ACHN (cell line): ENCODE measurements around the gene ZNF385D.
A peak's percentile ranks its signal among the peaks of the same experiment; 100 is the strongest.

Experiments
- DNase-seq: peaks from one replicate; pipeline ENCODE4 v3.0.0-alpha.2; 2015
- in situ Hi-C: cut with HindIII; loops from 2 replicates; pipeline ENCODE4 v1.10.0; 2017; ENCODE audit warnings: low sequenced_read_pairs, low pct_ligation_motif_present, low pct_unique_long_range_greater_than_20kb

The ZNF385D gene

DNA sequence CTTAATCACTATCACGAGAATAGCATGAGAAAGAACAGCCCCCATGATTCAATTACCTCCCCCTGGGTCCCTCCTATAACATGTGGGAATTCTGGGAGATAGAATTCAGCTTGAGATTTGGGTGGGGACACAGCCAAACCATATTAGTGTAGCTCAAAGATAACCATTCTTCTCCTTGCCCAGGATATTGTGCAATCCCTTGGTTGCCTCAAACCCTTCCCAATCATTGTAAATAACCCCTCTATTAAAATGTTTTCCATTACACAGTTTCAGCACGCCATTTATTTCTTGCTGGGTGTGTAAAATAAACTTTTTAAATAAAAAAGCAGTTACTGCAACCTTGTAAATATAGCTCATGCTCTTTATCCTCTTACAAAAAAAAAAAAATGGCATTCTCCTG, 47.7 kb downstream of the ZNF385D start:
- in situ Hi-C loops = no loop called here
- DNase-seq = no peak

DNA sequence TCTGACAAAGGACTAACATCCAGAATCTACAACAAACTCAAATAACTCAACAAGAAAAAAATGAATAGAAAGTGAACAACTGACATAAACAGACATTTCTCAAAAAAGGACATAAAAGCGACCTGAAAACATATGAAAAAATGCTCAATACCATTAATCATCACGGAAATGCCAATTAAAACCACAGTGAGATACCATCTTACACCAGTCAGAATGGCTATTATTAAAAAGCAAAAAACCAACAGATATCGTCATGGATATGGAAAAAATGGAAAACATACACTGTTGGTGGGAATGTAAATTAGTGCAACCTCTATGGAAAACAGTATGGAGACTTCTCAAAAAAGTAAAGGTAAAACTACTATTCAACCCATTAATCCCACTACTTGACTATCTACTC, 53.3 kb downstream of the ZNF385D start:
- DNase-seq = no peak

GRCh38 chr3:21694506-21694905, 56.5 kb downstream of the ZNF385D start:
- DNase-seq = no peak
- in situ Hi-C loops = no loop called here

More for the DNA sequence above, 53.3 kb downstream of the ZNF385D start:
- in situ Hi-C loops = no loop called here

- in situ Hi-C loops = no loop called here
- DNase-seq = no peak
These were observed 60.0 kb downstream of the ZNF385D start for GRCh38 chr3:21691036-21691435.

GRCh38 chr3:21682206-21682605, 68.8 kb downstream of the ZNF385D start:
- no peak for DNase-seq
- in situ Hi-C loops = no loop called here

DNA sequence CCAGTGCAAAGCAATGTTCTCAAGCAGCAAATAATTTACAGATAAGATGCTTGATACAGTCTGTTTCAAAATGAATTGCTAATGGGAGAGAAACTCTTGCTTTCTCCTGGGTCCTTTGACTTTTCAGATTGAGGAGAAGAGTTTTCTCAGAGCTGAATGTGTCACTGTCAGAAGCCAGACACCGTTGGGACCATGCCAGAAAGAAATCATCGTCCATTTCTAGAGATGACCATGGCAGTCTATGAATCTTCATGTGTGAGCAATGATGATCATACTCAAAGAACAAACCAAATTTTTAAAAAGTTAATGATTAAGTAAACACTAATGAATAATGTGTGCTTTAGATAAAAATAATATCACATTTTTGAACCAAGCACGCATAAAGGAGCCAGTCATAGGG, 77.6 kb downstream of the ZNF385D start:
- DNase-seq = no peak
- in situ Hi-C loops = no loop called here

DNA sequence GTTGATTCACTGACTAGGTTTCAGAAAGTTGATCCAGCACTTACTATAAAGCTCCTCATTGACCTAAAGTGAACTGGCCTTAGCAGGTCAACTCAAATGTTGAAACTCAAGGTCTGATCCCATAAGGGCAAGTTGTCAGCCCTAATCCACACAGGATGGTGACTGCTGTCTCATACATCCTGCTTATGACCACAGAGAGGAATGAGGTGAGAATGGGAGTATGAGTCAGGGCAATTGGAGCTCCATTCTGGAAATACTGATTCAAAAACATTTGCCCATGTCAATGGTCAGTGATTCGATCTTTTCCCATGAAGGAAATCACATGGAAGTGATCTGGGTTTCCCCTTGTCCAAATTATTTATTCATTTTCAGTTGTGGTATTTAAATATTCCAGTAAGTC, 78.7 kb downstream of the ZNF385D start:
- in situ Hi-C loops = no loop called here
- peak; percentile 84 for DNase-seq

DNA sequence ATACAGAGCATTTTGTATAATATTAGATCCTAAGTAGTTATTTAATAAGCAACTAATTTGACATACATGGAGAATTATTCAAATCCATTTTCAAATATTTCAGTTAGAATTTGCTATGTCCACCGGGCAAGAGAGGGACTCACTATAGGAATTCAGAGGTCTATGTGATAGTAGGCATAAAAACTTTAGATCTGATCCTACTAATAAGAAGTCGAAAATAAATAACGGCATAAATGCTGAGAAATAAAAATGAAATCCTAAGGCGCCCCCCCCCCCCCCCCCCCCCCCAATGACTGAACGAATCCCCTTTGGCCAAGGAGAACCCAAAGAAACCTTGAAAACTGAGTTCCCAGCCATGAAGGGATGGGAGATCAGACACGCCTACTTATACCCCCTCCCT, 80.6 kb downstream of the ZNF385D start:
- in situ Hi-C loops = no loop called here
- no peak for DNase-seq

DNA sequence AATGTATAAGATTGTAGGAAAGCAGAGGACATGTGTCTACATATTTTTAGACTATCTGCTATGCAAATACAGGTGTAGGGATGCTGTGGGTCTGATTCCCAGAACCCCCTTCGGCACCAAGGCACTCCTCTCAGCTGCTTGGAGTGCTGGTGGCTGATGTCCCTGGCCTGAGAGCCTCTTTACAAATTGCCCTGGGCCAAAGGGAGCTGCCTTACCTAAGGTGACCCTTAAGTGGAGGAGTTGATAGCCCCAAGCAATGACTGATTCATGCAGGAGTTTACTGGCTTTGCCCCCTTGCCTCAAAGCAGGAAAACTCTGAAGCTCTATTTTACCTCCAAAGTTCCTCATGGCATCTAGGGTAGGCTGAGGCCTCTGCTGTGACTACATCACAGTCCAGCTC, 83.0 kb downstream of the ZNF385D start:
- DNase-seq = no peak
- in situ Hi-C loops = no loop called here

DNA sequence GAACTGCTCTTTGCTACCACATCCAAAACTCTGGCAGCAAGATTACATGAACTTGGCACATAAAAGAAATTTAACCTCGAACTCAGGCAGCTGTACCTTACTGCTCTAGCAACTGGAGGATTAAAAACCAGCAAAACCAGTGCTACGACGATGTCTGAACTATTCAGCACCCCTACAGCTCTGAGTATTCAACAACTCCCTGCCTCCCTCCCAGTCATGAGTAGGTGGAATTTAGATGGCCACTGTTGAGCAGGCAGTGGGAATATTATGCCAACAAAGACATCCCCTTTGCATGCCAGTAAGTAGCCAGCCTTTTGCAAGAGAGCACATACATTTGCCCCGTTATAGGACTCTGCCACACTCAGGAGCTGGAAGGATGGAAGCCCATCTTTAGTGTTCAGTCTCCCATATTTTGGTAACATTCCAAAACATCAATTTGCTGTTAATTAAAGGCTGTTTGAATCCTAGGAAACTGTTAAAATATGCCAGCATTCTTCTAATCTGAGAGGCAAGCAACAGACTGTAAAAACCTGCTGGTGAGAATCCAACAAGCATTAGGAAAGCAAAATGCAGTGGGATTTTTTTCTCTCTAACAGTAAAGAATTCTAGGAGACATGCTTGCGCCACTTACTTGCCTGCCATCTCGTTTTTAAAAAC, 85.4 kb downstream of the ZNF385D start:
- DNase-seq = no peak
- in situ Hi-C loops = no loop called here

DNA sequence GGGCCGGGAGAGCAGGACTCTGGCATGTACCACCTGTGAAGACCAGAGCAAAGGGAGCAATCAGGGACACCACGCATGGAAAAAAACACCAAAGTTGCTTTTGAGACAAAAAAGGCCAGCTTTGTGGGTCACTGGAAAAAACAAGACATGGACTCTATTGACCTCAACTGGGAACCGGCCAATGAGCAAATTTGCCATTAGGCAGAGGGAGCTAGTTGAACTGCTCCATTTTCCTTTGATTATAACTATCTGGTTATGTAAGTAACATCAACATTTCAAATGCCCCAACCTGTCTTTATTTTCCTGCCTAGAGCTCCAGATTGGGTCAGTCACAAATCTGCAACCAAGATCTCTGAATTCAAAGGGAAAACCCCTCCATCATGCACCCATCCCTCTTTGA, 86.0 kb downstream of the ZNF385D start:
- DNase-seq = no peak
- in situ Hi-C loops = no loop called here

DNA sequence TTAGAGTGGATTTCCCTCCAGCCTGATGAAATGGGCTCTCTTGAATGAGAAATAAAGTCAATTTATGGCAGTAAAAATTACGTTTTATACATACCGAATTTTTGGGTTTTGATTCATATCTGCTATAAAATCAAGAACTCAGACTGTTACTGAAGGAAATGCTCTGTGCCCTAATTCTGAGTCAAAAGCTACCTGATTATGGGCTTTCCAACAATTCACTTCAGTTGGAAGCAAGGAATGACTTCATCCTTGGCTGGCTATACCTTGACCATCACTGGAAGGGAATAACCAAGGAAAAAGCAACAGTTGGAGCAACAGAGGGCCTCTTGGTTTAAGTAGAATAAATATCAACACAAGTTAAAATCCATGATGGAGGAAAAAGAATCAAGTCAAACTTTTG, 88.6 kb downstream of the ZNF385D start:
- no peak for DNase-seq
- in situ Hi-C loops = no loop called here

GRCh38 chr3:21654662-21655061, 96.3 kb downstream of the ZNF385D start:
- no peak for DNase-seq
- in situ Hi-C loops = no loop called here

- in situ Hi-C loops = no loop called here
- no peak for DNase-seq
These were observed 96.8 kb downstream of the ZNF385D start for GRCh38 chr3:21654241-21654640.

GRCh38 chr3:21649519-21649918, 101.5 kb downstream of the ZNF385D start:
- in situ Hi-C loops = no loop called here
- DNase-seq = no peak

DNA sequence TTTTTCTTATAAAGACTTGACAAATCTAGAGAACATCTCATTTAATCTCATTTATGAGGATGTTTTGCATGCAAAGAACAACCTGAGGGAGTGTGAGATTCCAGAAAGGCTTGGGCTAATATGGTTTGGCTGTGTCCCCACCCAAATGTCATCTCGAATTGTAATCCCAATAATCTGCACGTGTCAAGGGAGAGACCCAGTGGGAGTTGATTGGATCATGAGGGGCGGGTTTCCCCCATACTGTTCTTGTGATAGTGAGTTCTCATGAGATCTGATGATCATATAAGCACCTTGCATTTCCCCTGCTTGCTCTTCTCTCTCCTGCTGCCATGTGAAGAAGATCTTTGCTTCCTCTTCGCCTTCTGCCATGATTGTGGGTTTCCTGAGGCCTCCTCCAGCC, 103.0 kb downstream of the ZNF385D start:
- in situ Hi-C loops = no loop called here

GRCh38 chr3:21645121-21645897, 105.7 kb downstream of the ZNF385D start:
- no peak for DNase-seq
- in situ Hi-C loops = no loop called here

More for the DNA sequence above, 103.0 kb downstream of the ZNF385D start:
- DNase-seq = no peak

DNA sequence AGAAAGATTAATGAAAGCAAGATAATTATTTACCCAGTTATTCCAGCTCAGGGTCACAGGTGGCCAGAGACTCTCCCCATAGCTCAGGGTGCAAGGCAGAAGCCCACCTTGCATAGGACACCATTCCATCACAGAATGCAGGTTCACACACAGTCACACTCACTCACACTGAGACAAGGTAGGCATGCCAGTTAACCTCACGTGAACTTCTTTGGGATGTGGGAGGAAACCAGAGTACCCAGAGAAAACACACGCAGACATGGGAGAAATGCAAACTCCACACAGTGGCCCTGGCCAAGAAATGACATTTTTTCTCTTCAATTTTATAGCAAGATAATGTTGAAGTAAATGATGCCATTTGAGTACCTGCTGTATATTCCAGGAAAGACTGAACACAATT, 106.7 kb downstream of the ZNF385D start:
- DNase-seq = no peak
- in situ Hi-C loops = no loop called here

- no peak for DNase-seq
- in situ Hi-C loops = no loop called here
These were observed 107.3 kb downstream of the ZNF385D start for GRCh38 chr3:21643752-21644151.

DNA sequence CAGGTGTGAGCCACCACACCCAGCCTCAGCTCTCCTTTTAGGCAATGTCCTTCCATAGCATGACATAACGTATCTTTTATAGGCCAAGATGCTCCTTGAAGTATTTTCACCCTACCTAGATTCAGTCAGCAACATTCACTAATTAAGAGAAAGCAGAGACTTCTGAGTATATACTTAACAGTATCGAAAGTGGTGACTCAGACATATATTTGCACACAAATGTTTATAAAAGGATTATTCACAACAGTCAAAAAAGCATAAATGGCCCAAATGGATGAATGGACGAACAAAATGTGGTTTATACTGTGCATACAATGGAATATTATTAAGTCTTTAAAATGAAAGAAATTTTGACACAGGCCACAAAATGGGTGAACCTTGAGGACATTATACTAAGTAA, 108.6 kb downstream of the ZNF385D start:
- in situ Hi-C loops = no loop called here
- DNase-seq = no peak
